Thyroid gland (tissue), 4 donors: Measurements from ENCODE around the gene ARHGAP30.

Experiments used
- CTCF ChIP-seq, 6 experiments: fragments of 200-600 bp in 3 of 6; fragments of 450-650 bp in 3 of 6; sonication (generic) in 3 of 6; IDR thresholded peaks; one replicate each; pipeline ENCODE4 v1.5.1; 2016 to 2019; ENCODE audit warnings: antibody characterized with exemption in 6 of 6, mild to moderate bottlenecking in 2 of 6, inconsistent platforms in 1 of 6, moderate library complexity in 1 of 6
- POLR2A ChIP-seq, 2 donors: fragments of 450-650 bp; IDR thresholded peaks; one replicate each; pipeline ENCODE4 v1.6.1; 2017; ENCODE audit warnings: antibody characterized with exemption in 2 of 2, mild to moderate bottlenecking in 2 of 2, moderate library complexity in 1 of 2

GRCh38 chr1:161113915-161114314 lies 44.2 kb upstream of the ARHGAP30 start:
- TF ChIP-seq CTCF (IDR thresholded peaks at IDR 0.05) (no peak), POLR2A (IDR thresholded peaks at IDR 0.05) (no peak)
